HL-60 (cell line): ENCODE data around the gene SERINC2.
A peak's percentile ranks its signal among the peaks of the same experiment; 100 is the strongest.

ENCODE experiments used
- DNase-seq, 2 experiments: peaks; one replicate each; pipeline ENCODE4 v3.0.0-alpha.2; 2010 to 2020; ENCODE audit warnings: low read depth in 1 of 2, low spot score in 1 of 2
- H3K27ac ChIP-seq: fragments of 250-450 bp; sonication (Bioruptor Pico); replicated peaks from 2 replicates; pipeline ENCODE4 v1.5.1; 2020; ENCODE audit warnings: mild to moderate bottlenecking, moderate library complexity
- H3K27me3 ChIP-seq: fragments of 250-450 bp; sonication (Bioruptor Pico); 2 replicates; pipeline ENCODE4 v1.5.1; 2021; ENCODE audit warnings: mild to moderate bottlenecking, moderate library complexity; ENCODE audit not compliant: insufficient read depth, poor library complexity, severe bottlenecking
- H3K4me3 ChIP-seq: replicated peaks from 2 replicates; pipeline ENCODE4 v1.5.1; 2011; ENCODE audit warnings: mild to moderate bottlenecking, control low read depth, low read length; ENCODE audit not compliant: insufficient read depth
- CTCF ChIP-seq: IDR thresholded peaks from one replicate; pipeline ENCODE4 v1.5.1; 2011; ENCODE audit warnings: low read length, control low read depth, inconsistent platforms; ENCODE audit not compliant: insufficient read depth
- GABPA ChIP-seq: IDR thresholded peaks from 2 replicates; pipeline ENCODE4 v1.6.1; 2012; ENCODE audit warnings: low read depth
- POLR2AphosphoS5 ChIP-seq: IDR thresholded peaks from 2 replicates; pipeline ENCODE4 v1.6.1; 2012; ENCODE audit warnings: low read depth
- REST ChIP-seq: IDR thresholded peaks from 2 replicates; pipeline ENCODE4 v1.6.1; 2012; ENCODE audit warnings: low read depth; ENCODE audit not compliant: insufficient replicate concordance
- SPI1 ChIP-seq: IDR thresholded peaks from 2 replicates; pipeline ENCODE4 v1.6.1; 2012; ENCODE audit warnings: low read depth, mild to moderate bottlenecking, borderline replicate concordance

The SERINC2 gene

DNA sequence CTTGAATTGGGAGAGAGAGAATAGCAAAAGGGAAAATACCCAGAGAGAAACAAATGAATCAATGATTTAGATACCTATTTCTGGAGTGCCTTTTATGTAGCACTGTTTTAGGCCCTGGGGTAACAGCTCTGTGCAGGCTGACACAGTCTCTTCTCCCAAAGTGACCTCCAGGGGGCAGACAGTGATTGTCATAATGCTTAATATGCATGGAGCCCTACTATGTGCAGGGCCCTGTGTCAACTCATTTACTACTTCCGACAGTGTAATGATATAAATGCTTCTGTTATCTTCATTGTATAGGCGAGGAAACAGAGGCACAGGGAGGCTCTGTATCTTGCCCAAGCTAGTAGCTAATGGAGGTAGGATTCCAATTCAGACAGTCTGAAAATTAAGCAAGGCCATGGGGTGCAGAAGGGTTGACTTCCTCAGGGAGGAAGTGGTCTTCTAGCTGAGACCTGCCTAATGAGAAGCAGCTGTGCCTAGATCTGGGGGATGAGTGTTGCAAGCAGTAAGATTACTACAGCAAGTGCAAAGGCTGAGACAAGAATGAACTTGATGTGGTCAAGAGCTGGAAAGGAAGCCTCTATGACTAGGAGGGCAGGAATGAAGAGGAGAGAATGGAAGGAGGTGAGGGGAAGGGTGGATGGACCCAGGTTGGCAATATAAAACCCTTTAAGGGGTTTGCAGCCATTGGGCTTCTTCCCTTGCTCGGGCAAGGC, 16.2 kb upstream of the SERINC2 start:
- Histone ChIP-seq H3K4me3 (no peak overlapping the region), H3K27ac (peak overlapping the region; percentile 7; the same call in 1 of the 2 replicates), H3K27me3 (no peaks in the 10 kb centered on the region)
- DNase-seq, result peak; percentile 80 to 82
- TF ChIP-seq REST (no peak), SPI1 (peak; percentile 86), POLR2AphosphoS5 (no peak), CTCF (peak; percentile 25), GABPA (no peak)

GRCh38 chr1:31397360-31398095, 15.5 kb upstream of the SERINC2 start:
- no peak for DNase-seq
- Histone ChIP-seq H3K4me3 (no peak overlapping the region), H3K27ac (no peak overlapping the region), H3K27me3 (no peaks in the 10 kb centered on the region)
- TF ChIP-seq SPI1 (no peak), CTCF (no peak), REST (no peak), GABPA (no peak), POLR2AphosphoS5 (no peak)

DNA sequence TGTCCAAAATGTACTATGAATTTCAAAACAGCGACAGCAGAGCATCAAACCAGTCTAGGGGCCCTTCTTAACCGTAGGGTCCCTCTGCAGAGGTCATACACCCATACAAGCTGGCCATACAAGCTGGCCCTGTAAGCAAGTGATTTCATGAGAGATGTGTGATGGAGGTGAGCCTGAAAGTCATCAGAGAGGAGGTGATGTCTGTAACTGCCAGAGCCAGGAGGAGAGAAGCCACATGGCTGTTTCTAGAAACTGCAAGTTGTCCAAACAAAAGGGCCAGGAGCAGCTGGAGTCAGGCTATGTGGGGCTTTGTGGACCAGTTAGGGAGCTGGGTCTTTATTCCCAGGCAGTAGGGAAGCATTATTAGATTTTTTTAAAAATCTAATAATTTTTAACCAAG, 14.8 kb upstream of the SERINC2 start:
- Histone ChIP-seq H3K27ac (no peak overlapping the region), H3K4me3 (no peak overlapping the region), H3K27me3 (no peaks in the 10 kb centered on the region)
- TF ChIP-seq REST, result no peak
- no peak for TF ChIP-seq POLR2AphosphoS5
- no peak for TF ChIP-seq GABPA
- TF ChIP-seq SPI1, result no peak
- no peak for TF ChIP-seq CTCF
- no peak for DNase-seq
